LNCAP (cell line): ENCODE results near the gene PSME4.

ENCODE experiments used
- CTCF ChIP-seq: fragments of 450-650 bp; IDR thresholded peaks from 2 replicates; pipeline ENCODE4 v1.5.1; 2017; ENCODE audit warnings: mild to moderate bottlenecking

PSME4 gene

GRCh38 chr2:54000524-54000923, 29.7 kb upstream of the PSME4 start:
- no peak for TF ChIP-seq CTCF

- no peak for TF ChIP-seq CTCF
Measured at GRCh38 chr2:54000122-54000521, 29.3 kb upstream of the PSME4 start.

- TF ChIP-seq CTCF, result no peak
Measured at GRCh38 chr2:53998834-53999233, 28.0 kb upstream of the PSME4 start.

GRCh38 chr2:53994818-53995808, 24.3 kb upstream of the PSME4 start:
- TF ChIP-seq CTCF, result no peak

- TF ChIP-seq CTCF, result no peak
Measured at GRCh38 chr2:53991948-53992347, 21.2 kb upstream of the PSME4 start.

- no peak for TF ChIP-seq CTCF
Measured at GRCh38 chr2:53989210-53989862, 18.5 kb upstream of the PSME4 start.

- TF ChIP-seq CTCF, result no peak
Measured at GRCh38 chr2:53987336-53987921, 16.6 kb upstream of the PSME4 start.
